HUES6 (cell line): Measurements from ENCODE around the gene WNT8A.
A peak's percentile ranks its signal among the peaks of the same experiment; 100 is the strongest.
"Not testable (repeated sequence)": the region's sequence is repeated elsewhere in the genome, so short reads cannot be mapped to it uniquely, and the experiment has no call there.

Source experiments
- H3K27ac ChIP-seq: 2 replicates; pipeline ENCODE4 v1.7.0; 2013; ENCODE audit warnings: low read depth, mild to moderate bottlenecking, low read length, inconsistent platforms
- H3K27me3 ChIP-seq: 2 replicates; pipeline ENCODE4 v1.6.1; 2013; ENCODE audit warnings: low read length; ENCODE audit not compliant: control insufficient read depth, insufficient read depth
- H3K36me3 ChIP-seq: 2 replicates; pipeline ENCODE4 v1.6.1; 2013; ENCODE audit warnings: low read length; ENCODE audit not compliant: control insufficient read depth, insufficient read depth
- H3K4me1 ChIP-seq: 2 replicates; pipeline ENCODE4 v1.6.1; 2013; ENCODE audit warnings: low read length; ENCODE audit not compliant: control insufficient read depth, insufficient read depth
- H3K4me3 ChIP-seq: 2 replicates; pipeline ENCODE4 v1.5.1; 2013; ENCODE audit warnings: low read depth, low read length
- H3K9ac ChIP-seq: one replicate; pipeline ENCODE4 v1.6.1; 2013; ENCODE audit warnings: mild to moderate bottlenecking, low read length
- H3K9me3 ChIP-seq: 2 replicates; pipeline ENCODE4 v1.6.1; 2013; ENCODE audit warnings: low read depth, low read length; ENCODE audit not compliant: control insufficient read depth, insufficient read depth

Gene WNT8A, protein sequence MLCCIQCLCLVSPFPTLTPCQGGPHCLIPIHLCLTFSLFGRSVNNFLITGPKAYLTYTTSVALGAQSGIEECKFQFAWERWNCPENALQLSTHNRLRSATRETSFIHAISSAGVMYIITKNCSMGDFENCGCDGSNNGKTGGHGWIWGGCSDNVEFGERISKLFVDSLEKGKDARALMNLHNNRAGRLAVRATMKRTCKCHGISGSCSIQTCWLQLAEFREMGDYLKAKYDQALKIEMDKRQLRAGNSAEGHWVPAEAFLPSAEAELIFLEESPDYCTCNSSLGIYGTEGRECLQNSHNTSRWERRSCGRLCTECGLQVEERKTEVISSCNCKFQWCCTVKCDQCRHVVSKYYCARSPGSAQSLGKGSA

DNA sequence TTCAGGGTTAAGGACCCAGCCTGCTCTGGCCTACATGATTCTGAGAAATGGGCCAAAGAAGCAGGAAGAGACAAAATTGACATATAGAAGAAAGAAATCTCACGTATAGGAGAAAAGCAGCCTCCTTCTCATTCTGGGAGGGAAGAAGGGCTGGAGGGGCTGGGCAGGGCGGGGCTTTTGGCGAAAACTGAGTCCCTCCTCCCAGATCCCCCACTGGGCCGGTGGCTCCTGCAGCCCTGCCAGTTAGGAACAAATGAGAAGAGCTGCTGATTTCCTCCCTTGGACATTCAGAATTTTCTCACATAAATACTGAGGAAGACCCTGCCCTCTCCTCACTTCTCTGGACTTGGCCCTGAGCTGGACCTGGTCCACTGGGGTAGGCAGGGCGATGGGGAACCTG, at the start of gene WNT8A:
WNT8A (plus strand) TSS at position 332 of the 400 bp plus-strand sequence. CDS start 95 bp downstream, outside the sequence.
- Histone ChIP-seq H3K9ac (peak within 1 kb of the TSS; percentile 26), H3K4me3 (peak within 1 kb of the TSS; percentile 24; the same call in 1 of the 2 replicates), H3K9me3 (no peaks in the 10 kb centered on the region), H3K36me3 (peaks cover 4% of the 10 kb centered on the region; the same call in 1 of the 2 replicates), H3K27ac (no peak within 1 kb of the TSS), H3K4me1 (peaks cover 19% of the 10 kb centered on the region), H3K27me3 (peaks cover 7% of the 10 kb centered on the region; the same call in 1 of the 2 replicates)

DNA sequence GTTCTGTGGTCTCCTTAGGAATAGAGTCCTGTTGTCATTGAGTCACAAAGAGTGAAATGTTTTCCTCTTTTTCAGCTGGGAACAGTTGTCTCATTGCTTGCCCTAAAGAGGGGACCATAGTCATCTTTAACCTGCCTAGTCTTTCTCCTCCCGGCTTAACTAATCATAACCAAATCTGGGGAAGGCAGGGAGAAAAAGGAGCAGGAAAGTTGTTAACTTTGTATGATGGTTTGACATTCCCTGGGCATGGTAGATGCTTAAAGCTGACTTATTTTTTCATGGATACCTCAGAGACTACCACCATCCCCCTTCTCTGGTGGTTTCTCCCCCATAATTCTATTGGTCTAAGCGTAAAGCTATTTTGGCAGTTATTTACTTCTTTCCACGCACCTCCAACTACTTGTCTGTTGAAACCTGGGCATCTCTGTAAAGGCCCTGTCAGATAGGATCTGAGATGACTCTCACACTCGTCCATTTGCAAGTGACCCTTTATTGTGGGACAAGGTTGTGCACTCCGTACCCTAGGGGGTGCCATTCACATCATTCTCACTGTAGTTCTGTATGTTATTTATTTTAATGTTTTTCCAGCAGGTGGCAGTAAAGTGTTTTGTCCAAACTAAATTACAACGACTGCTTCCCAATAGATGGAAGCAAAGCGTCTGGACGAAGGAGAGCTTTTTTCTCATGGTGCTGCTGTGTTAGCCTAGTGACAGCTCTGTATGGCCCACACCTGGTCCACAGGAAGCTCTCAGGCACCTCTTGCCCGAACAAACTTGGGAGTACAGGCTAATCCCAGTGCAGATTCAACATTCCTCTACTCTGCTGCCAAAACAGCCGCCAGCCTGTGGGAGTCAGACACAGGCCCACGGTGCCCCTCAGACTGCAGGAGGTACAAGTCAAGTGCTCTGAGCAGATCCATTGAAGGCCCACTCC, 48.0 kb upstream of the WNT8A start:
- H3K4me1 ChIP-seq = peaks cover 10% of the 10 kb centered on the region; the same call in 1 of the 2 replicates
- H3K27me3 ChIP-seq = no peaks in the 10 kb centered on the region
- H3K9me3 ChIP-seq = no peaks in the 10 kb centered on the region
- no peak overlapping the region for H3K9ac ChIP-seq
- no peak overlapping the region for H3K4me3 ChIP-seq
- H3K27ac ChIP-seq = no peak overlapping the region
- H3K36me3 ChIP-seq = no peaks in the 10 kb centered on the region

GRCh38 chr5:138037271-138037670, 46.6 kb upstream of the WNT8A start:
- Histone ChIP-seq H3K9me3 (no peaks in the 10 kb centered on the region), H3K4me3 (no peak overlapping the region), H3K9ac (no peak overlapping the region), H3K36me3 (no peaks in the 10 kb centered on the region), H3K27ac (no peak overlapping the region), H3K27me3 (no peaks in the 10 kb centered on the region), H3K4me1 (peaks cover 8% of the 10 kb centered on the region; the same call in 1 of the 2 replicates)

DNA sequence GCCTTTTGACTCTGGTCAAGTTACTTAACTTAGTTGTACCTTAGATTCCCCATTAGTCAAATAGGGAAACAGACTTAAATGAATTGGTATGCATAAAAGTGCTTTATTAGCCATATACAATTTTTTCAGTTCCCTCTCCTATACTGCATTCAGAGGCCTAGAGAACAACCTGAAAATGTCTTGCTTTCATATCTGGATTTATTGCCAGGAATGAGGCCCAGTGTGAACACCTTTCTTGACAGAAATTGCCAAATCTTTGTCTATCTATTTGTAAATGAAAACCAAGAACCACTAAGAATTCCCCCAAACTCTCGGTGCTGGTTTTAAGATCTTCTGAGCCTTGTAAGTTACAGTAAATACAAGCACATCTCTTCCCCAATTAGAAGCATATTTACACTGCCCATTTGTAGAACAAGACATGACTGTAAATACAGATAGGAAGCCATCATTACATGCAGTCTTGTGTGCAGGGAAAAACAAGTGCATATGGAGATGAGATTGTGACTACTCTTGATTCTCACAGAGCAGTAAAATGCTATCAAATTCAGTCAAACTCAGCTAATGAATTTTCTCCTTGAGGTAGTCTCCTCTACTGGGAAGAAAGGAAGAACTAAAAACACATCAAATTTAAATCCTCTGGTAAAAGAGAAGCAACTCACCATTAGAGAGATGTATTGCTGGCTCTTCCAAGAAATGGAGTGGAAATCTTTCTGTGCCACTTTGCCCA, 45.8 kb upstream of the WNT8A start:
- Histone ChIP-seq H3K4me1 (peaks cover 8% of the 10 kb centered on the region; the same call in 1 of the 2 replicates), H3K27ac (no peak overlapping the region), H3K36me3 (no peaks in the 10 kb centered on the region), H3K4me3 (no peak overlapping the region), H3K9ac (no peak overlapping the region), H3K27me3 (no peaks in the 10 kb centered on the region), H3K9me3 (no peaks in the 10 kb centered on the region)

DNA sequence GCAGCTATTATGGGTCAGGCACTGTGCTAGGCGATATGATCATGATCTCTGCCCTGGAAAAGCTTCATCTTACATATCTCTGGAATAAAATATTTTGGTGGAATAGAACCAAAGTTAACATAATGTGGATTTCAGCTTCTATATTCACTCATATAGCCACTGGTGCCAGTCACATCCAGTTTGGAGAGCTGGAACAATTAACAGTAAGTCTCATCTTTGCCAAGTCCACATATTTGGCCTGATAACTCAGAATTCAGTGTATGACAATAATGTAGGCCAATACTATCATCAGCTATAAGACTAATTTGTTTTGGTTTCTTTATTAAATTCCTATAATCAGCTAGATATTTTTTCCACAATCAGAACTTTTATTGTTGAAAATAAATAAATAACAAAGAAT, 45.0 kb upstream of the WNT8A start:
- Histone ChIP-seq H3K9me3 (no peaks in the 10 kb centered on the region), H3K27me3 (no peaks in the 10 kb centered on the region), H3K9ac (no peak overlapping the region)

DNA sequence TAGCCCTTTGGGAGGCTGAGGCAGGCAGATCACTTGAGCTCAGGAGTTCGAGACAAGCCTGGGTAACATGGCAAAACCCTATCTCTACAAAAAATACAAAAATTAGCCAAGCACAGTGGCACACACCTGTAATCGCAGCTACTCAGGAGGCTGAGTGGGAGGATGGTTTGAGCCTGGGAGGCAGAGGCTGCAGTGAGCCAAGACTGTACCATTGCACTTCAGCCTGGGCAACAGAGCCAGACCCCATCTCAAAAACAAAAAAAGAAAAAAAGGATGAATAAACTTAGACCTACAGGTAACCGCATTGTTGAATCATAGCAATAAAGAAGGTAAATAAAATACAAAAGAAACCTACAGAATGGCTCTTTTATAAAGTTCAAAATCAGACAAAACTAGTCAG, 38.5 kb upstream of the WNT8A start:
- H3K4me3 ChIP-seq, H3K27ac ChIP-seq, H3K9ac ChIP-seq, H3K4me1 ChIP-seq, H3K36me3 ChIP-seq, H3K27me3 ChIP-seq, H3K9me3 ChIP-seq: not testable (repeated sequence)

More for the DNA sequence above, 45.0 kb upstream of the WNT8A start:
- Histone ChIP-seq H3K27ac (no peak overlapping the region), H3K4me1 (peaks cover 4% of the 10 kb centered on the region; the same call in 1 of the 2 replicates), H3K36me3 (no peaks in the 10 kb centered on the region), H3K4me3 (no peak overlapping the region)

DNA sequence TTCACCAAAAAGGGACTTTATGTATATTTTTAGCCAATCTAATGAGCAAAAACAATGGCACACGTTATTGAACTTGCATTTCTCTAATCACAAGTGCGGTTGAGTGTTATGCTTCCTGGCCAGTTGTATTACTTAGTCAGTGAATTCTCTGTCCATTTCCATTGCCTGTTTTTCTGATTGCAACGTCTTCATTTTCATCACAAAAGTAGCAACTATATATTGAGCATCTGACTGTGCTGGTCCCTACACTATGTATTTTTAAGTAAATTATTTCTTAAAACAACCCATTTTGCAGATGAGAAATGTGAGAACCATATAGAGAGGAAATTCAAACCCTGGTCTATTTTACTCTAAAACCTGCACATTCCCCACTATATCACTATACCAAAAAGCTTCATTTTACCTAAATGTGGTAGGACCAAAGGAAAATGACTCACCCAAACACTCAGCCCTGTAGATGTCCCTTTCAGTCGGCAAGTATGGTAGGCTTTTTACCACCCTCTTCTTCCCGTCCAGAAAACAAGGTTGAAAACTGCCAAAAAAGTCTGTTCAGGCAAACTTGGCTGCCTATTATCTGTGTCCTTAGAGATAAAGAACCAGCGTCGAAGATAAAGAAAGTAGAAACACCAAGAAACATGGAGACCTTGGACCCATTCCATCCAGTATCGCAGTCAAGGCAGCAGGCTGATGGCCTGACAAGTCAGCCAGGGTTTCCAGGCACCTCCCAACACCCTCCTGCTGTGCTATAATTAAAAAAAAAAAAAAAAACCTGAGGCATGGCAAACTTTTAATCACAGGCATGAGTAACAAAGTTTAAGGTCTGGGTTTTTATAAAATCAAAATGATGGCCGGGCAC, 32.2 kb upstream of the WNT8A start:
- H3K4me1 ChIP-seq = no peaks in the 10 kb centered on the region
- no peaks in the 10 kb centered on the region for H3K36me3 ChIP-seq
- no peak overlapping the region for H3K9ac ChIP-seq
- no peaks in the 10 kb centered on the region for H3K9me3 ChIP-seq
- H3K27me3 ChIP-seq = no peaks in the 10 kb centered on the region
- H3K4me3 ChIP-seq = no peak overlapping the region
- H3K27ac ChIP-seq = no peak overlapping the region

DNA sequence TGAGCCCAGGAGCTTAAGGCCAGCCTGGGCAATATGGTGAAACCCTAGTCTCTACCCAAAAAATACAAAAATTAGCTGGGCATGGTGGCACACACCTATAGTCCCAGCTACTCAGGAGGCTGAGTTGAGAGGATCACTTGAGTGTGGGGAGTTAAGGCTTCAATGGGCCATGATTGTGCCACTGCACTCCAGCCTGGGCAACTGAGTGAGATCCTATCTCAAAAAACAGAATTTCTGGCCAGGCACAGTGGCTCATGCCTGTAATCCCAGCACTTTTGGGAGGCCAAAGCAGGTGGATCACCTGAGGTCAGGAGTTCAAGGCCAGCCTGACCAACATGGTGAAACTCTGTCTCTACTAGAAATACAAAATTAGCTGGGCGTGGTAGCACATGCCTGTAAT, 31.1 kb upstream of the WNT8A start:
- H3K27me3 ChIP-seq, H3K36me3 ChIP-seq, H3K9ac ChIP-seq, H3K4me1 ChIP-seq, H3K9me3 ChIP-seq, H3K27ac ChIP-seq, H3K4me3 ChIP-seq: not testable (repeated sequence)

- H3K9me3 ChIP-seq = no peaks in the 10 kb centered on the region
- H3K4me3 ChIP-seq = no peak overlapping the region
- no peak overlapping the region for H3K9ac ChIP-seq
- no peaks in the 10 kb centered on the region for H3K36me3 ChIP-seq
- H3K4me1 ChIP-seq = no peaks in the 10 kb centered on the region
- no peak overlapping the region for H3K27ac ChIP-seq
- H3K27me3 ChIP-seq = no peaks in the 10 kb centered on the region
Observed at GRCh38 chr5:138053554-138053953, 30.3 kb upstream of the WNT8A start.

- H3K36me3 ChIP-seq = no peaks in the 10 kb centered on the region
- no peaks in the 10 kb centered on the region for H3K9me3 ChIP-seq
- H3K4me1 ChIP-seq = no peaks in the 10 kb centered on the region
- no peak overlapping the region for H3K4me3 ChIP-seq
- no peak overlapping the region for H3K27ac ChIP-seq
- H3K27me3 ChIP-seq = no peaks in the 10 kb centered on the region
- H3K9ac ChIP-seq = no peak overlapping the region
Observed at GRCh38 chr5:138054206-138054605, 29.6 kb upstream of the WNT8A start.
